NCI-H1105 (cell line): Measurements from ENCODE around the gene AHCYL2.

Experiments
- DNase-seq: peaks from one replicate; lab custom pipeline; 2025; lab: John Stamatoyannopoulos, UW

Gene AHCYL2

GRCh38 chr7:129224251-129225205, at the start of gene AHCYL2:
Gene AHCYL2, plus strand, starts transcription at chr7:129225030.
- DNase-seq, result peak; percentile 93

- DNase-seq, result peak; percentile 33
Observed at GRCh38 chr7:129176916-129177710, 47.7 kb upstream of the AHCYL2 start.

DNA sequence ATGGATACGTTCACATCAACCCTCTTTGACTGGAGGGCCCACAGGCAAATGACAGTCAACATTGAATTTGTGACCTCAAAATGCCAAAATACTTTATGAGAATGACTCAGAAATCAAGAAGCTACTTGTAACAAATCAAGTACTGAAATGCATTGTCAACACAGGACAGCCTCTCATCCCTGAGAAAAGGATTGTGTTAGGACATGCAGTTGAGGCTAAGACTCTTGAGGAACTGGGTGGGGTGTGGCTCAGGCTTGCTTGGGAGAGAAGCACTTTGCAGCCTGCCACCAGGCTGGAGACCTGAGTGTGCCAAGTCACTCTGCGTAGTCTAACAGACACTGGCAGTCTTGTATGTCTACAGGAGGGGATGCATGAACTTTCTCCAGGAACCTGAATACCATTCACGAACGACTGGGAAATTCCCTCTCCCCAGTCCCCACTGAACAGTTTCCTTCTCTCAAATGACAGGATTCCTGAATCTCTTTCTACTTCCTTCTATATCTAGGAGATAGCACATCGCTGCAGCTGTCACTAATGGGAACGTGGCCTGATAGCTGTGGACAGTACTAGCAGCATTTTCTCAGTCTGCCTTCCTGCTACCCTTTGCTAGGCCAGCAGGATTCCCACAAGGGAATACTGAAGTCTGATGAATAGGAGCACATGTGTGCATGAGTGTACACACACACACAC, 39.7 kb upstream of the AHCYL2 start:
- DNase-seq, result no peak

- no peak for DNase-seq
Observed at GRCh38 chr7:129186749-129187260, 38.0 kb upstream of the AHCYL2 start.

GRCh38 chr7:129187681-129188371, 37.0 kb upstream of the AHCYL2 start:
- no peak for DNase-seq

GRCh38 chr7:129188372-129188891, 36.4 kb upstream of the AHCYL2 start, which contains the start of gene SMO:
Gene SMO, plus strand, starts transcription at chr7:129188633. Its CDS starts 519 bp downstream, at chr7:129189152.
- peak; percentile 33 for DNase-seq

GRCh38 chr7:129188892-129189660, 35.8 kb upstream of the AHCYL2 start:
- DNase-seq, result no peak

DNA sequence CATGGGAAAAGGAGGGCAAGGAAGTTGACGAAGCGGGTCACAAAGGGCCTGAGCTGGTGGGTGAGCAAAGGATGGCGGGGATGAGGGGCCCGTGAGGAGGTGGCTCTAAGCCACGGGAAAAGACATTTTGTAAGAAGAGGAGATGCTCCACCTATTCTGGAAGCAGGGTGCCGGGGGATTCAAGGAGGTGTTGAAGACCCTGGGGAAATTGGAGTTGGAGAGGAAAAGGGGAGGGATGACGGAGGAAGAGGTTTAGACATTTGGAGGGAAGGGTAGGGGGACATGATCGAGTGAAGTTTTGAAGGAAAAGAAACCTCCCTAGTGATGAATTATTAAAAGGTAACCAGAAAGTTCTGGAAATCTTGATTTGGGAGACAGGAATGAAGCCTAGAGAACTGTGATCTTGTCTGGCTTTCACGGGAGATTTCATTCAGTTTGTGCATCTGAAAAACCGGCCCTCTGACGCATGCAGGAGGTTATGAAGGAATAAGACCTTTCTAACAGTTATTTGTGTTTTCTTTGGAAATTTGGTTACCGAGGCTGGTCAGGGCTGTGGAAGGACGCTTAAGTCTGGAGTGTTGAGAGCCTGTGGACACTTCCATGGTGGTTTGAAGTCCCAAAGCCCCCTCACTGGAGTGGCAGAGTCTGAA, 35.0 kb upstream of the AHCYL2 start:
- no peak for DNase-seq

DNA sequence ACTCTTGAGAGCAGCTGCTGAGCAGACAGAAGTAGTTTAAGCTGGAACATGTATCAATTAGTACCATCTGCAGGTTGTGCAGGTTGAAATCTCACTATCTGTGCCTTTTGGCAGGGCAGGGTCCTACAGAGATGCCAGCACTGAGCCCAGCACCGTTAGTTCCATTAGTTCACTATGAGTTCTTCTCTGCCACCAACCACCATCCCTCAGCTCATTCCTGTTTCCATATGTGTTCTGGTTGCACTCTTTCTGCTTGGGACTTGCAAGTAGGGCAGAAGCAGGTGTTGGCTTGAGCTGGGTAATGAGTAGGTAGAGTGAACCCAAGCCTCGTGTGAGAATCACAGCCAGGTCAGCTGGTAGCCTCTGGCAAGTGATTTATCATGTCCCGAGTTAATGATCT, 33.6 kb upstream of the AHCYL2 start:
- DNase-seq, result no peak

- DNase-seq, result no peak
Observed at GRCh38 chr7:129193892-129194291, 30.9 kb upstream of the AHCYL2 start.

- DNase-seq, result no peak
Observed at GRCh38 chr7:129197771-129198170, 27.1 kb upstream of the AHCYL2 start.

GRCh38 chr7:129199406-129199805, 25.4 kb upstream of the AHCYL2 start:
- no peak for DNase-seq

DNA sequence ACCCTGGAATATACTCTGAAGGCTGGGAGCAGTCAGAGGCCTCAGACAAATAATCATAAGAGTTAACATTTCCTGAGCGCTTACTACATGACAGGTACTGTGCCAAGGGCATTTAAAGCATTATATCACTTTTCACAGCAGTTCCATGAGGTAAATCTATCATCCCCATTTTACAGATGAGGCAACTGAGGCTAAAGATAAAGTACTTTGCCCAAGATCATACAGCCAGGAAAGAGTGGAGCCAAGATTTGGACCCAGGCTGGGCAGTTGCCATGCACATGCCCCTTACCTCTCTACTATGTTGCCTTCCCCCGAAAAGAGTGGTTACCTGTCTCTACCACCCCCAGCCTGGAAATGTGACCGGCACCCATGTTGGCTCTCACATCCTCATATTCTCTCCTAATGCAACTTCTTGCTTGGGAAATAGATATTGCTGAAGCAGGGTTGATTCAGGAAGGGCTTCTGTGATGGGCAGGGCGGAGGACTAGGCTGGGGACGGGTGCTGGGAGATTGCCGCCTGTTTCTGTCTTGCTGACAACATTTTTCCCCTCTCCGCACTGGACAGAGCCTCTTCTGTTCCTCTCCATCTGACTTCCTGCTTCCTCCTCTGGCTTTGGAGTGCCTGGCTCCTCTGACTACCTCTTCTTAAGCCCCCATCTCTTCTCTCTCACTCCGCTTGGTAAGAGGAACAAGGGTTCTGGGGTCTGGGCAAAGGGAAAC, 22.6 kb upstream of the AHCYL2 start:
- no peak for DNase-seq

DNA sequence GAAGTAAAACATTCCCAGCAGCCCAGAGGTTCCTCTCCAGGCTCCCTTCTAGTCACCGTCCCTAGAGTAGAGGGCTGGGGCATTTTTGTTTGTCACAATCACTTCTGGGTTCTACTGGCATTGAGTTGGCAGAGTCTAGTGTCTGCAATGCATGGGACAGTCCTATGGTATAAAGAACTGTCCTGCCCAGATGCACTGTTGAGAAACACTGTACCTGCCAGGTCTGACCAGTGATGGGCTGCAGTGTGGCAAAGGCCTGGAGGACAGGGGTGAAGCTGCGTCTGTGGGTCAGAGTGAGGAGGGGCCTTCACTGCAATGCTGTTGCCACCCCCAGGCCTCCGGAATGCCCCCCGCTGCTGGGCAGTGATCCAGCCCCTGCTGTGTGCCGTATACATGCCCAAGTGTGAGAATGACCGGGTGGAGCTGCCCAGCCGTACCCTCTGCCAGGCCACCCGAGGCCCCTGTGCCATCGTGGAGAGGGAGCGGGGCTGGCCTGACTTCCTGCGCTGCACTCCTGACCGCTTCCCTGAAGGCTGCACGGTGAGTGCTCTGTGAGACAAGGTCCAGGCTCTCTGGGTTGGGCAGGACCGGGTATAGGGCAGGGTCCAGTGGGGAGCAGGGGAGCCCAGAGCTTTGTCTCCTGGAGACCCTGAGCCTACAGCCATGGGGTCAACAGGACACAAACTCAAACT, 21.6 kb upstream of the AHCYL2 start:
- no peak for DNase-seq

DNA sequence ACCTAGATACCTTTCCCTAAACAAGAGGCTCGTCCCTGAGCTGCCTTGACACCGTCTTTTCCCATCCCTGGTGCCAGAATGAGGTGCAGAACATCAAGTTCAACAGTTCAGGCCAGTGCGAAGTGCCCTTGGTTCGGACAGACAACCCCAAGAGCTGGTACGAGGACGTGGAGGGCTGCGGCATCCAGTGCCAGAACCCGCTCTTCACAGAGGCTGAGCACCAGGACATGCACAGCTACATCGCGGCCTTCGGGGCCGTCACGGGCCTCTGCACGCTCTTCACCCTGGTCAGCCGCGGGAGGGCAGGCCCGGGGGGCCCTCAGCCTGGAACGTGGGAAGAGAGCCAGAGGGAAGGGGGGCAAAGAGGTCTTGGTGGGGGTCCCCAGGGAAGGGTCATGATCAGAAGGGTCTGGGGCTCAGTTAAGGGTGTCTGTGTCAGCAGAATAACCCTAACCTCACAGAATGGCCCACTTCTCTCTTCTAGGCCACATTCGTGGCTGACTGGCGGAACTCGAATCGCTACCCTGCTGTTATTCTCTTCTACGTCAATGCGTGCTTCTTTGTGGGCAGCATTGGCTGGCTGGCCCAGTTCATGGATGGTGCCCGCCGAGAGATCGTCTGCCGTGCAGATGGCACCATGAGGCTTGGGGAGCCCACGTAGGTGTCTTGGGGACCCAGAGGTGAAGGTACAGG, 19.6 kb upstream of the AHCYL2 start:
- DNase-seq, result no peak

DNA sequence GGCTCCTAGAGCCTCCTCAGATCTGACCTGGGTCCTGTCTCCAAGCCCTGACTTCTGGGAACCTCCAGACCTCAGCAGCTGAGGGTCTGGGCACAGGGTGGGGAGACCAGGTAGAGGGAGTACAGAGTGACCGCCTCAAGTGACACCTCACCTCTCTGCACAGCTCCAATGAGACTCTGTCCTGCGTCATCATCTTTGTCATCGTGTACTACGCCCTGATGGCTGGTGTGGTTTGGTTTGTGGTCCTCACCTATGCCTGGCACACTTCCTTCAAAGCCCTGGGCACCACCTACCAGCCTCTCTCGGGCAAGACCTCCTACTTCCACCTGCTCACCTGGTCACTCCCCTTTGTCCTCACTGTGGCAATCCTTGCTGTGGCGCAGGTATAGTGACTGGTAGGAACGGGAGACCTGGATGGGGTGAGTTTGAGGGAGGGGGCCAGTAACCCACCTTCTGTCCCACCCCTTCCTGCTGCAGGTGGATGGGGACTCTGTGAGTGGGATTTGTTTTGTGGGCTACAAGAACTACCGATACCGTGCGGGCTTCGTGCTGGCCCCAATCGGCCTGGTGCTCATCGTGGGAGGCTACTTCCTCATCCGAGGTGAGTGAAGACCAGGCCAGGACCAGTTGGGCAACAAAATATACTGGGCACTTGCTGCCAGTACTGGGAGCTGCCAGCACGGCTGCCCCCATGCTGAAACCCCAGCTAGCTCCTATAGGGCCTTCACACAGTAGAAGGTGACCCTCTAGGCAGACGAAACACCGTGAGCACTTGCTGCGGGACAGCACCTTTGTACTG, 18.6 kb upstream of the AHCYL2 start:
- DNase-seq, result no peak

GRCh38 chr7:129208667-129209066, 16.2 kb upstream of the AHCYL2 start:
- DNase-seq, result no peak
